HFF-Myc (cell line): ENCODE results near the gene HAGHL.
"Not testable (repeated sequence)": the region's sequence is repeated elsewhere in the genome, so short reads cannot be mapped to it uniquely, and the experiment has no call there.

Experiments
- DNase-seq: peaks from one replicate; pipeline ENCODE4 v3.0.0-alpha.2; 2011; ENCODE audit warnings: low read depth; ENCODE audit errors: extremely low read depth
- H3K4me3 ChIP-seq: replicated peaks from 2 replicates; pipeline ENCODE4 v1.5.1; 2011; ENCODE audit warnings: low read depth, mild to moderate bottlenecking, control low read depth, low read length
- CTCF ChIP-seq: IDR thresholded peaks from 2 replicates; pipeline ENCODE4 v1.5.1; 2012; ENCODE audit warnings: mild to moderate bottlenecking, low read depth, low read length, control low read depth; ENCODE audit errors: missing control alignments

The HAGHL gene

GRCh38 chr16:684961-685696, 41.8 kb upstream of the HAGHL start:
- no peak overlapping the region for H3K4me3 ChIP-seq
- no peak for DNase-seq
- TF ChIP-seq CTCF, result no peak

- no peak overlapping the region for H3K4me3 ChIP-seq
- peak; percentile 52 for TF ChIP-seq CTCF
- no peak for DNase-seq
Observed at GRCh38 chr16:685967-686366, 40.9 kb upstream of the HAGHL start.

GRCh38 chr16:686459-687260, 40.2 kb upstream of the HAGHL start:
- no peak for TF ChIP-seq CTCF
- no peak overlapping the region for H3K4me3 ChIP-seq
- no peak for DNase-seq

GRCh38 chr16:687499-687898, 39.4 kb upstream of the HAGHL start:
- TF ChIP-seq CTCF, result no peak
- H3K4me3 ChIP-seq, result no peak overlapping the region
- no peak for DNase-seq

GRCh38 chr16:689175-689897, 37.6 kb upstream of the HAGHL start:
- DNase-seq, result no peak
- no peak for TF ChIP-seq CTCF
- peak overlapping the region; percentile 93 for H3K4me3 ChIP-seq

- not testable (repeated sequence) for DNase-seq, H3K4me3 ChIP-seq
Observed at GRCh38 chr16:691242-691641, 35.7 kb upstream of the HAGHL start.
